GM12878 (cell line): Measurements from ENCODE around the gene WDR76. TPM values are rescaled to one million over a fixed set of nuclear protein-coding genes. Genes with fewer than 3 reads are reported as not detected.

Experiments used
- BCLAF1 ChIP-seq: fragments of 450-650 bp; IDR thresholded peaks from 2 replicates; pipeline ENCODE4 v1.6.1; 2017; ENCODE audit warnings: antibody characterized with exemption, mild to moderate bottlenecking, moderate library complexity
- EGR1 ChIP-seq, 2 experiments: IDR thresholded peaks; 1 replicate in 1 of 2; 2 replicates in 1 of 2; pipeline ENCODE4 v1.6.1; 2011 to 2012; ENCODE audit warnings: low read depth in 2 of 2, low read length in 2 of 2, borderline replicate concordance in 1 of 2, mild to moderate bottlenecking in 1 of 2, moderate library complexity in 1 of 2
- IKZF2 ChIP-seq, 2 experiments: fragments of 450-650 bp; IDR thresholded peaks; 2 replicates each; pipeline ENCODE4 v1.6.1; 2017; ENCODE audit warnings: mild to moderate bottlenecking in 2 of 2, moderate library complexity in 2 of 2
- NFIC ChIP-seq: IDR thresholded peaks from 2 replicates; pipeline ENCODE4 v1.6.1; 2012; ENCODE audit warnings: low read depth, mild to moderate bottlenecking, inconsistent platforms, low read length, moderate library complexity
- NFYB ChIP-seq: IDR thresholded peaks from 2 replicates; pipeline ENCODE4 v1.6.1; 2011; ENCODE audit warnings: low read depth, mild to moderate bottlenecking, low read length, improper control_type of control experiment, moderate library complexity; ENCODE audit not compliant: insufficient read depth
- POLR2A ChIP-seq: IDR thresholded peaks from 2 replicates; pipeline ENCODE4 v1.6.1; 2011; ENCODE audit warnings: low read depth, mild to moderate bottlenecking, low read length
- POLR2AphosphoS2 ChIP-seq: IDR thresholded peaks from 2 replicates; pipeline ENCODE4 v1.6.1; 2011; ENCODE audit warnings: low read depth, mild to moderate bottlenecking, low read length, improper control_type of control experiment, moderate library complexity
- REST ChIP-seq: IDR thresholded peaks from 2 replicates; pipeline ENCODE4 v1.6.1; 2012; ENCODE audit warnings: mild to moderate bottlenecking, low read depth, low read length
- SUZ12 ChIP-seq: fragments of 200-600 bp; sonication (generic); IDR thresholded peaks from one replicate; pipeline ENCODE4 v1.6.1; 2018; ENCODE audit warnings: antibody characterized with exemption, mild to moderate bottlenecking; ENCODE audit not compliant: unreplicated experiment
- polyA plus RNA-seq, 11 experiments: library from polyadenylated mRNA; depleted of rRNA in 4 of 11; unstranded in 6 of 11; stranded (reverse) in 5 of 11; fragments of >200 nt; fragmentation: Nextera tagmentation in 4 of 11; fragmentation: Illumina TruSeq in 1 of 11; extraction: Ambion mirVana in 4 of 11; extraction: Trizol in 1 of 11; gene quantifications; 1 replicate in 1 of 11; 2 replicates in 10 of 11; pipeline versions ENCODE4 v1.2.1 to v1.2.3, GENCODE V29; 2011 to 2016; ENCODE audit warnings: inconsistent platforms in 2 of 11, missing spikeins in 2 of 11, low read depth in 1 of 11
- total RNA-seq, 4 experiments: library from RNA; depleted of rRNA in 3 of 4; stranded (reverse); fragments of >200 nt in 3 of 4; fragmentation: Illumina TruSeq in 1 of 4; extraction: Trizol in 1 of 4; gene quantifications; 2 replicates each; pipeline versions ENCODE4 v1.2.1 to v1.2.3, GENCODE V29; 2013 to 2021

The WDR76 gene
- total and polyA plus RNA-seq, 10 of the 15 experiments (the other 5 are each of a cell fraction or from before 2014, with no cell fraction given), result 8.0 to 59.7 (median 34.5) TPM

- TF ChIP-seq NFYB, result peak; percentile 68
- TF ChIP-seq NFIC, result peak; percentile 27; the same call in 1 of the 2 replicates
- no peak for TF ChIP-seq REST
- no peak for TF ChIP-seq EGR1 (IDR thresholded peaks at IDR 0.05; ENCODE audit: borderline replicate concordance in 1 of 2, low read depth in 2 of 2, low read length in 2 of 2)
- TF ChIP-seq BCLAF1, result no peak
- TF ChIP-seq SUZ12, result no peak
- TF ChIP-seq POLR2AphosphoS2, result no peak
- peak; percentile 90 to 94 for TF ChIP-seq IKZF2 (IDR thresholded peaks at IDR 0.05)
- no peak; the same call in 1 of the 2 replicates for TF ChIP-seq POLR2A
These were observed 49.4 kb upstream of the WDR76 start (continued) for GRCh38 chr15:43777267-43777914.
